SKM-1 (cell line): Measurements from ENCODE around the gene MYT1.

ENCODE experiments used
- DNase-seq: peaks from one replicate; lab custom pipeline; 2025; ENCODE audit not compliant: unreplicated experiment; lab: John Stamatoyannopoulos, UW

The MYT1 gene

GRCh38 chr20:64188682-64189529, 24.7 kb downstream of the MYT1 start:
- no peak for DNase-seq

- no peak for DNase-seq
These were observed 25.3 kb downstream of the MYT1 start for GRCh38 chr20:64189530-64189966.

- no peak for DNase-seq
These were observed 25.7 kb downstream of the MYT1 start for GRCh38 chr20:64189986-64190385.

GRCh38 chr20:64191002-64191401, 26.8 kb downstream of the MYT1 start:
- DNase-seq, result no peak

GRCh38 chr20:64192406-64192805, 28.2 kb downstream of the MYT1 start:
- no peak for DNase-seq

- no peak for DNase-seq
These were observed 28.8 kb downstream of the MYT1 start for GRCh38 chr20:64193058-64193457.

- no peak for DNase-seq
These were observed 30.0 kb downstream of the MYT1 start for GRCh38 chr20:64194269-64194668.

- no peak for DNase-seq
These were observed 32.1 kb downstream of the MYT1 start for GRCh38 chr20:64196309-64196708.

GRCh38 chr20:64196847-64197306, 32.6 kb downstream of the MYT1 start:
- no peak for DNase-seq

GRCh38 chr20:64198347-64198746, 34.1 kb downstream of the MYT1 start:
- no peak for DNase-seq

GRCh38 chr20:64199395-64199794, 35.1 kb downstream of the MYT1 start:
- DNase-seq, result no peak

GRCh38 chr20:64200740-64201139, 36.5 kb downstream of the MYT1 start:
- no peak for DNase-seq

- DNase-seq, result no peak
These were observed 37.4 kb downstream of the MYT1 start for GRCh38 chr20:64201653-64202052.

GRCh38 chr20:64203037-64203777, 39.0 kb downstream of the MYT1 start:
- DNase-seq, result no peak

- DNase-seq, result no peak
These were observed 41.4 kb downstream of the MYT1 start for GRCh38 chr20:64205611-64206026.

- DNase-seq, result no peak
These were observed 42.4 kb downstream of the MYT1 start for GRCh38 chr20:64206614-64207013.

GRCh38 chr20:64207641-64208590, 43.7 kb downstream of the MYT1 start:
- no peak for DNase-seq

- DNase-seq, result no peak
These were observed 44.9 kb downstream of the MYT1 start for GRCh38 chr20:64209148-64209547.

GRCh38 chr20:64210656-64211369, 46.6 kb downstream of the MYT1 start:
- no peak for DNase-seq

- DNase-seq, result no peak
These were observed 47.8 kb downstream of the MYT1 start for GRCh38 chr20:64211874-64212658.
